Measurements from ENCODE around the gene GLS.

DNA sequence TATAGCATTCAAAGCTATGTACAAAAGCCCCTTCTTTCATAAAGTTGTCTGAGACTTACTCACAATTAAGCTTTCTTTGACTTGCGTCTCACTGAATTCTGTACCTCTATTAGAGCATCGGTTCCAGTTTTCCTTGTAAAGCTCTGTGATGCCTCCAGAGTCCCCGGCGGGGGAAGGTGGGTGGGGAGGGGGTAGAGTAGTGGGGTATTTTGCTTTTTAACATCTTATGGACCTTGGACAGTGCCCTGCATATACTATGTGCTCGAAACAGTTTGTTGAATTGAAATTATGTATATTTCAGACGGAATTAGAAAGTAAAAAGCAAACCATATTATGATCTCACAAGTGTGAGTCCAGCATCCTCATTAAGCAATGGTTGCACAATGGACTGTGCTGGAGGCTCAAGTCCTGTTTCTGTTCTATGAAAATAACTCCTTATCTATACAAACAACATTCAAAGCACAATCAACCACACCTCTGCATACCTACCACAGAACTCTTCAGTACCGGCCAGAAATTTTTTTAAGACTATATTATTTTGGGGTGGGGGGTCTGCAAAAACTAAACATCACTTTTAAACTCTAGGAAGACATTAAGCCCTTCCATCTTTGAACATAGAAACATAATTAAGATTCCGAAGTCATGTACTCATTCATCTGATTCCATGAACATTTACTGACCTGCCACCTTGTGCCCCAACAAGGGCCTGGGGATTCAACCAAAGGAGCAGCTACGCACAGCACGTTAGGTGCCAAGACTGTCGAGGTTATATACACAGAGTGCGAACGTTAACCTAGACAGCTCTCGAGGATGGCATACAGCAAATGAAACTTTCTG, 132.4 kb downstream of the GLS start:
- TF ChIP-seq, protein P1, sequence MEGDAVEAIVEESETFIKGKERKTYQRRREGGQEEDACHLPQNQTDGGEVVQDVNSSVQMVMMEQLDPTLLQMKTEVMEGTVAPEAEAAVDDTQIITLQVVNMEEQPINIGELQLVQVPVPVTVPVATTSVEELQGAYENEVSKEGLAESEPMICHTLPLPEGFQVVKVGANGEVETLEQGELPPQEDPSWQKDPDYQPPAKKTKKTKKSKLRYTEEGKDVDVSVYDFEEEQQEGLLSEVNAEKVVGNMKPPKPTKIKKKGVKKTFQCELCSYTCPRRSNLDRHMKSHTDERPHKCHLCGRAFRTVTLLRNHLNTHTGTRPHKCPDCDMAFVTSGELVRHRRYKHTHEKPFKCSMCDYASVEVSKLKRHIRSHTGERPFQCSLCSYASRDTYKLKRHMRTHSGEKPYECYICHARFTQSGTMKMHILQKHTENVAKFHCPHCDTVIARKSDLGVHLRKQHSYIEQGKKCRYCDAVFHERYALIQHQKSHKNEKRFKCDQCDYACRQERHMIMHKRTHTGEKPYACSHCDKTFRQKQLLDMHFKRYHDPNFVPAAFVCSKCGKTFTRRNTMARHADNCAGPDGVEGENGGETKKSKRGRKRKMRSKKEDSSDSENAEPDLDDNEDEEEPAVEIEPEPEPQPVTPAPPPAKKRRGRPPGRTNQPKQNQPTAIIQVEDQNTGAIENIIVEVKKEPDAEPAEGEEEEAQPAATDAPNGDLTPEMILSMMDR (conservative IDR thresholded peaks at IDR 0.05; ENCODE audit: low read length): no peak
- TF ChIP-seq EZH2phosphoT487 (IDR thresholded peaks at IDR 0.05; ENCODE audit: borderline replicate concordance): no peak

Measured in Loucy (cell line).